PC-3 (cell line): ENCODE data around the gene PLD4. TPM values are rescaled to one million over a fixed set of nuclear protein-coding genes. Genes with fewer than 3 reads are reported as not detected.

Experiments
- ATAC-seq: fragments of 200-7000 bp; cut with Tn5 transposase; 2 replicates; pipeline ENCODE4 v1.9.1; 2020; ENCODE audit warnings: mild to moderate bottlenecking, moderate library complexity
- BruUV-seq: library from RNA; stranded (reverse); fragments of 400-500 nt; replicated peaks from 2 replicates; lab custom pipeline; 2021; lab: Mats Ljungman, UMichigan
- CTCF ChIA-PET: fragments of 300-600 bp; sonication (Branson Sonifier 250); formaldehyde crosslinking; loops from one replicate; lab custom pipeline; 2022; ENCODE audit warnings: antibody characterized with exemption; lab: Charles Lee
- POLR2A ChIA-PET: fragments of 300-600 bp; sonication (Branson Sonifier 250); formaldehyde crosslinking; loops from one replicate; lab custom pipeline; 2022; ENCODE audit warnings: antibody characterized with exemption; ENCODE audit not compliant: unreplicated experiment; lab: Charles Lee
- DNase-seq: peaks from one replicate; pipeline ENCODE4 v3.0.0-alpha.2; 2015
- H2AFZ ChIP-seq: fragments of 300-600 bp; sonication (generic); 2 replicates; pipeline ENCODE4 v1.6.0; 2016; ENCODE audit warnings: antibody characterized with exemption, low read length
- H3F3A ChIP-seq: fragments of 300-600 bp; sonication (generic); one replicate; pipeline ENCODE4 v1.6.0; 2017; ENCODE audit warnings: antibody characterized with exemption, low read length, control low read depth, mild to moderate bottlenecking; ENCODE audit not compliant: unreplicated experiment
- H3K27ac ChIP-seq: fragments of 300-600 bp; sonication (generic); 2 replicates; pipeline ENCODE4 v1.5.1; 2016; ENCODE audit warnings: mild to moderate bottlenecking, low read length
- H3K27me3 ChIP-seq: fragments of 300-600 bp; sonication (generic); 2 replicates; pipeline ENCODE4 v1.6.1; 2016; ENCODE audit warnings: low read length, mixed read lengths
- H3K36me3 ChIP-seq: fragments of 300-600 bp; sonication (generic); 2 replicates; pipeline ENCODE4 v1.6.1; 2016; ENCODE audit warnings: low read depth, mixed run types, low read length, mixed read lengths
- H3K4me1 ChIP-seq: fragments of 300-600 bp; sonication (generic); 2 replicates; pipeline ENCODE4 v1.5.1; 2016; ENCODE audit warnings: low read length; ENCODE audit not compliant: insufficient read depth
- H3K4me2 ChIP-seq: fragments of 300-600 bp; sonication (generic); 2 replicates; pipeline ENCODE4 v1.6.0; 2016; ENCODE audit warnings: low read length
- H3K4me3 ChIP-seq: fragments of 300-600 bp; sonication (generic); 2 replicates; pipeline ENCODE4 v1.5.1; 2016; ENCODE audit warnings: mild to moderate bottlenecking, low read length, mixed read lengths
- H3K79me2 ChIP-seq: fragments of 300-600 bp; sonication (generic); 2 replicates; pipeline ENCODE4 v1.6.1; 2017; ENCODE audit warnings: low read length, mixed read lengths
- H3K9ac ChIP-seq: fragments of 300-600 bp; sonication (generic); 2 replicates; pipeline ENCODE4 v1.6.0; 2016; ENCODE audit warnings: mild to moderate bottlenecking, low read length
- H3K9me2 ChIP-seq: fragments of 300-600 bp; sonication (generic); replicated peaks from 2 replicates; pipeline ENCODE4 v1.6.1; 2016; ENCODE audit warnings: mixed run types, low read length, mixed read lengths
- H3K9me3 ChIP-seq: fragments of 300-600 bp; sonication (generic); 2 replicates; pipeline ENCODE4 v1.6.1; 2016; ENCODE audit warnings: low read length, mixed read lengths
- H4K20me1 ChIP-seq: fragments of 300-600 bp; sonication (generic); 2 replicates; pipeline ENCODE4 v1.6.1; 2016; ENCODE audit warnings: low read length, mixed read lengths
- CTCF ChIP-seq: fragments of 300-600 bp; sonication (generic); conservative IDR thresholded peaks from 2 replicates; pipeline ENCODE4 v1.5.1; 2017; ENCODE audit warnings: antibody characterized with exemption, low read depth, mild to moderate bottlenecking, low read length
- EZH2 ChIP-seq: fragments of 300-600 bp; sonication (generic); IDR thresholded peaks from one replicate; pipeline ENCODE4 v1.6.1; 2017; ENCODE audit warnings: antibody characterized with exemption, mild to moderate bottlenecking, low read length; ENCODE audit not compliant: unreplicated experiment
- EZH2phosphoT487 ChIP-seq: fragments of 300-600 bp; sonication (generic); IDR thresholded peaks from 2 replicates; pipeline ENCODE4 v1.6.1; 2018; ENCODE audit warnings: mild to moderate bottlenecking, antibody characterized with exemption, low read length, borderline replicate concordance
- intact Hi-C: fragments of 100-400 bp; cut with micrococcal nuclease; formaldehyde crosslinking; loops from 2 replicates; pipeline ENCODE4 v1.9.0; 2023
- total RNA-seq: library from RNA; depleted of rRNA; stranded (reverse); fragments of >200 nt; gene quantifications from 2 replicates; pipeline ENCODE4 v1.2.3, GENCODE V29; 2014

The PLD4 gene
- total RNA-seq, 1 experiment from 2014 or later = 0.04 TPM

- ATAC-seq (no peak), DNase-seq (no peak)
- Histone ChIP-seq H4K20me1 (no peaks in the 10 kb centered on the region), H3K4me1 (peaks cover 29% of the 10 kb centered on the region), H3K4me3 (no peak overlapping the region), H3K9ac (no peak overlapping the region), H3F3A (no peaks in the 10 kb centered on the region), H3K4me2 (no peak overlapping the region), H3K79me2 (peaks cover 18% of the 10 kb centered on the region), H3K27ac (no peak overlapping the region), H3K9me2 (no peaks in the 10 kb centered on the region), H3K9me3 (no peaks in the 10 kb centered on the region), H2AFZ (no peak overlapping the region), H3K36me3 (no peaks in the 10 kb centered on the region), H3K27me3 (no peaks in the 10 kb centered on the region)
- intact Hi-C loops = no loop called here
- no peak for TF ChIP-seq CTCF
- TF ChIP-seq EZH2 = no peak
- no peak for TF ChIP-seq EZH2phosphoT487
- CTCF ChIA-PET = interaction anchor here (0.6 kb wide), 1 partner anchor 23 kb away, joined by 3 read pairs; no protein-coding TSS in a partner anchor
- POLR2A ChIA-PET = no interaction called here
- no TSS peak for BruUV-seq
Observed at GRCh38 chr14:104980611-104981531, 56.2 kb downstream of the PLD4 start.

GRCh38 chr14:104981699-104982541 is 57.2 kb downstream of the PLD4 start:
- Histone ChIP-seq H3K79me2 (peaks cover 21% of the 10 kb centered on the region), H2AFZ (no peak overlapping the region), H3K27me3 (no peaks in the 10 kb centered on the region), H3K9ac (no peak overlapping the region), H3K4me2 (no peak overlapping the region), H3K4me1 (peaks cover 30% of the 10 kb centered on the region), H3K36me3 (no peaks in the 10 kb centered on the region), H3K4me3 (no peak overlapping the region), H3K9me3 (no peaks in the 10 kb centered on the region), H3K27ac (no peak overlapping the region), H3K9me2 (no peaks in the 10 kb centered on the region), H3F3A (no peaks in the 10 kb centered on the region), H4K20me1 (no peaks in the 10 kb centered on the region)
- ATAC-seq (no peak), DNase-seq (no peak)
- TF ChIP-seq EZH2 (no peak), EZH2phosphoT487 (no peak), CTCF (no peak)
- CTCF ChIA-PET = no interaction called here
- POLR2A ChIA-PET = no interaction called here
- intact Hi-C loops = no loop called here
- BruUV-seq = no TSS peak
